Colon (tissue), 2 donors: Measurements from ENCODE around the gene CNGA3.

ENCODE experiments used
- FAIRE-seq: peaks from 2 replicates; lab custom pipeline; 2012; peaks lifted over from hg19 to GRCh38; lab: Jason Lieb, UNC
- donor health status: control.
- donor health status: control.

The CNGA3 gene

GRCh38 chr2:98329549-98329948, 16.7 kb upstream of the CNGA3 start:
- no peak for FAIRE-seq

GRCh38 chr2:98332989-98333388, 13.3 kb upstream of the CNGA3 start:
- no peak for FAIRE-seq

DNA sequence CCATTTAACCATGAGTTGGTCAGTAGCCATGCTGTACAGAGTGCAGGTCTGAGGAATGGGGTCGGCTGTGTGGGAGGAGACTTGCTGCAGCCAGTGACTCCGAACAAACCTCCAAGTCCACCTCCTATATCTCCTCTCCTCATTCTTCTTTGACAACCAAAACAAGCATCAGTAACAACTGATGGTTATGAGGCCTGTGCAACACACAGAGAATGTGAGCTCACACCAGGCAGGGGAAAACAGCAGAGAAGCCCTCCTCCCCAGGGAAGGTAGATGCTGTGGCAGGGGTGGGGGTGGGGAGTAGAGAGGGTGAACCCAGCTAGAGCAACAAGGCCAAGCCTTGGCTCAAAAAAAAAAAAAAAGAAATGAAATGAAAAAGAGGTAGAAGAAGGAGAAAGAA, 12.3 kb upstream of the CNGA3 start:
- FAIRE-seq, result no peak

GRCh38 chr2:98334439-98335078, 11.7 kb upstream of the CNGA3 start:
- no peak for FAIRE-seq

DNA sequence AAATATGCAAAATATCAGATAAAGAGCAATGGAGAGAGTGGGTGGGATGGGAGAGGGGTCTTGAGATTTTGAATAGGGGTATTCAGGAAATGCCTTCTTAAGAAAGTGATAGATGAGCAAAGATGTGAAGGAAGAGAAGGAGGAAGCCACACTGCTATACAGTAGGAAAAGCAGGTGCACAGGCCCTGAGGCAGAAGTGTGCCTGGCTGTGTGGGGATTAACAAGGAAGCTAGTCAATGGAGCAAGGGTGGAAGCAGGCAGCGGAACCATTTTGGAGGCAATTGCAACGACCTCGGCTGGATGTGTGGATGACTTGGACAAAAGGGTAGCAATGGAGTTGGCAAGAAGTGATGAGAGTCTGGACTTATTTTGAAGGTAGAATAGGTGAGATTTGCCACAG, 11.0 kb upstream of the CNGA3 start:
- FAIRE-seq, result no peak

DNA sequence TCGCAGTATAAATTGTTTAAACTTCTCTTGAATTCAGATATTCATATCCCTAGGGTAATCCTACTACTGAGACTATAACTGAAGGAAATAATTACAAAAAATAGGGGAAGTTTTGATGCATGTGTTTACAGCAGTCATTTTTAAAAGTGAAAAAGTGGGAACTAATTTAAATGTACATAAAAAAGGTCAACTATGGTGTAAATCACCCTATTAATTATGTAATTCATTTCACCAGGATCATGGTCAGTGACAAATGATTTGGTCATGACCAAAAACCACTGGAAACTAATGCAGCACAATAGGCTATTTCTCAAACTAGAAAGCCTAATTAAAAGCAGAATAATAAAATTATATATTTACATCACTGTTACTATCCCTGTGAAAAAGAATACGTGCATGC, 5.0 kb upstream of the CNGA3 start:
- FAIRE-seq, result no peak

DNA sequence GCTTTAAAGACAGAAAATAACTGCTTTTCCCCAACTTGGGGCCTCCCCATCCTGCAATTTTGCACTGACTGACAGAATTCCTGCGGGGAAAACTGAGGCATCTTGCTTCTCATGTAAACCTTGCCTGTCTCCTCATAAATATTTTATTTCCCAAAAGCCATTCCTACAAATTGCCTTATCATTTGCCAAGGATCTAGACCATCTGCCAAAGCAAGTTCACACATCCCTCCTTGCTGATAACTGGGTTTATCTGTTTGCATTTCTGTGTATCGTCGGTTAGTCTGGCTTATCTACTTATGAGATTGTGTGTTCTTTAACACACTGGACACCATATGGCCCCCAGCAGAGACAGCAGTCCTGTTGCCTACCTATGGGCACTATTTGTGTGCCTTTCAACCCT, 3.0 kb upstream of the CNGA3 start:
- no peak for FAIRE-seq

GRCh38 chr2:98347298-98348065, 1.2 kb downstream of the CNGA3 start:
- no peak for FAIRE-seq

DNA sequence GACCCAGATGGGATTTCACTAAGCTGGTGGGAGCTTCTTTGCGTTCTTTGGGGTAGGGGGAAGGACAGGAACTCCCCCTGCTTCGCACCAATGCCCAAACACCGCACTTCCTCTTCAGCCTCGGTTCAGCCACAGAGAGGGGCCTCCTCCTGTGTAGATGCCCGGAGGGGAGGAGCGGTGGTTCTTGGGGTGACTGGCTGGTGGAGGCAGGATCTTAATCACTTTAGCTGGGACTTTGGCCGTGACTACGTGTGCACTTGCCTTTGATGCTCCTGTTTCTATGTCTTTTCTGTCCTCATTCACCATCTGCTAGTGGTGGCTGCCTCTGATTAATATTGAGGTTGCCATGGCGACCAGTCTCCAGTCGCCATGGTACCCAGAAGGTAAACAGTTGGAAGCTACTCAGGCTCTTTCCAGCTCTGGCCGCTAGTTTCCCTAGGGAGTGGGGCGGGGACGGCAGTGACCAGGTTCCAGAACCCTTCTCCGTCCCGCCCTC, 1.9 kb downstream of the CNGA3 start:
- FAIRE-seq, result no peak

GRCh38 chr2:98350411-98350810, 4.2 kb downstream of the CNGA3 start:
- no peak for FAIRE-seq

DNA sequence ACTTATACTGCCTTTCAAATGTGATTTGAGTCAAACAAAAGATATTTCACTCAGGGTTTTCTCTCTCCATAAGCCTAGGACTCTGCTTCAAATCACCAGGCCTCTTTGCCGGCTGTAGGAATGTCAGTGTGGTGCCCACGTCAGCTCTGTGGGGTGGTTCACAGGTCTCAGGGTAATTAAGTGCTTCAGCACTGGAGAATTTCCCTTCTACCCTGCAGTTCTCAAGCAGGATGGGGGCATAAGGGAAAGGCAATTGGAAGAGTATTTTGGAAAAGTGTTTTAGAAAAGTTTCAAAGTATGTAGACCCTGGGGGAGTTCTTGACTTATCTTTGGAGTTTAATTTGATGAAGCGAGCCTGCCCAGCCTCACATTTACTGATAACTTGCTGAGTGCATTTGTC, 9.6 kb downstream of the CNGA3 start:
- FAIRE-seq, result no peak

DNA sequence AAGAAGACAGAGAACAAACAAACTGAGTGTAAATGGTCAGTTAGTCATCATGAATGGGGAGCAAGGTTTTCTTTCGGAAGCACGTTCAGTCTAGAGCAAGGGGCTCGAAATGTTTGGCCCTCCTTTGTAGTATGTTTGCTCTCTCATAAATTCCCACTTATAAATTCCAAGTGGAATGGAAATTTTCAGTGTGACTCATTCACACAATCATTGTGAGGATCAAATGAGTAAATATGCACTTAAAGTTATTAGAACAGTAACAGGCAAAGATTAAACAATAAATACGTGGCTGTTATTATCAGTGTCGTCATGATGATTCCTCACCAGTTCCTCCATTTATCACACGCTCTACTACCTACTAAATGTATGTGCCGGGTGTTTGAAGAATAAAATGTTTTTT, 10.5 kb downstream of the CNGA3 start:
- FAIRE-seq, result no peak

- no peak for FAIRE-seq
These were observed 11.6 kb downstream of the CNGA3 start for GRCh38 chr2:98357849-98358248.

DNA sequence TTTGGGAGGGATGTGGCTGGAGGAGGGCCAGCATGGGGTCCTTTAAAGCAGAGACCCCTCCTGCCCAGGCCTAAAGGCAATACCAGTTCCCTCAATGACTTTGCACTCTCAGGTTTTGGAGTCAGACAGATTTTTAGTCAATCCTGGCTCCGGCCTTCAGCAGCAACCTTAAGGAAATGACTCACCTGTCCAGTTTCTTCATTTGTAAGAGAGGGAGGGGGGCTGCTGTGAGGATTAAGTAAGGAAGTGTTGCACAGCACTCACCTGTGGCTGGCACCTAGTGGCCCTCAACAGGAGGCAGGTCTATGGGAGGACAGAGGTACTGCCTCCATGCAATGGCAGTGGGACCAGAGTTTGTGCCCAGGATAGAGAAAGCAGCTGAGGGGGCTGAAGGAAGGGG, 13.7 kb downstream of the CNGA3 start:
- FAIRE-seq, result no peak

DNA sequence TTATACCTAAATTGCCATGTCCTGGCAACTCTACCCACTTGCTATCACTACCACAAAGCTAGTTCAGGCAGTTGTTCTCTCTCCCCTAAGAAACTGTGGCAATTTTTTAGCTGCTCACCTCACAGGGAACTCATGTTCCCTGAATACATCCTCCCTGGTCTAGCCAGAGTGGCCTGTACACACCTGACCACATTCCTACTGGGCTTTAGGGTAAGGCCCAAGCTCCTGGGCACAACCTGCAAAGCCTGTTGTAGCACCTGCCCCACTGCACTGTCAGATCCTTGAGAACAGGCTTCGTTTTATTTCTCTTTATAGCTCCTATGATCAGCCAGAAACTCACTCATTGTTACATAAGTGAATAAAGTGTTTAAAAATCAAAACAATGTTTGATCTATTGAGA, 21.5 kb downstream of the CNGA3 start:
- no peak for FAIRE-seq

DNA sequence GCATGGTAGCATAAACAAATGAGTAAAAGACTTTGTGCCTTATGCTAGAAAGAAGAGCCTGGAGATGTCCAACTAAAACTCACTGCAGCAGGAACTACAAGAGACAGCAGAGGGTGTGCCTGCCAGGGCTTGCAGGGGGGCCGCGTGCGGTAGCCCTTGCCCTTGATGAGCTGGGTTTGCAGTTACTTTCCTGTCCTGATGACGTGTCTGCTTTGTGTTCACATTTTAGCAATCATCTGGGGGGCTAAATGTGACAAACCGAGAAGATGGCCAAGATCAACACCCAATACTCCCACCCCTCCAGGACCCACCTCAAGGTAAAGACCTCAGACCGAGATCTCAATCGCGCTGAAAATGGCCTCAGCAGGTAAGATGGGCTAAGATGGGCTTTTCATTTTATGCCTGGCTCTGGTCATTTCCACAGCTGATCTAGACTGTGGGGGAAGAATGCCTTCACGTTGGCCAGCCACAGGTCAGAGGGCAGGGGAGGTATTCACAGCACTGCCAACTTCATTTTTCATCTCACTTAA, 23.5 kb downstream of the CNGA3 start:
- FAIRE-seq, result no peak

DNA sequence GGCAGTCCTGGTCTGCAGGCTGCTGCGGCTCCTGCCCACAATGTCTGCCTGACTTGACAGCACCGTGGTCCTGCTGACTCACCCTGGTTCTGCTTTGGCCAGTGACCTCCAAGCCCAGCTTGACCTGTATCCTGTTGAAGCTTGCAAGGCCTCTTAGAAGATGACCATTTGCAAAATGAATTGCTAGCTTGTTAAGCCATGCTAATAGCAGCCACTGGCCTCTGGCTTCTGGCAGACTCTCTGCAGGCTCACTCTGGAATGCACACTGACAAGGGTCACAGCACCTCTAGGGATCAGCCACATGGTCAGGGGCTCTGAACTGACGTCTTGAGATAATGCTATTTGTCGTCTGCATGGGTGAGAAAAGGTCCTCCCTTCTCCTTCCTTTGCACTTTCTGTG, 25.9 kb downstream of the CNGA3 start:
- no peak for FAIRE-seq

GRCh38 chr2:98372579-98372978, 26.3 kb downstream of the CNGA3 start:
- no peak for FAIRE-seq

GRCh38 chr2:98374286-98374685, 28.0 kb downstream of the CNGA3 start:
- FAIRE-seq, result no peak

GRCh38 chr2:98374958-98375570, 28.8 kb downstream of the CNGA3 start:
- FAIRE-seq, result no peak

- no peak for FAIRE-seq
These were observed 30.1 kb downstream of the CNGA3 start for GRCh38 chr2:98376301-98376910.

GRCh38 chr2:98376996-98377395, 30.7 kb downstream of the CNGA3 start:
- no peak for FAIRE-seq

GRCh38 chr2:98377544-98377943, 31.3 kb downstream of the CNGA3 start:
- no peak for FAIRE-seq
